Measurements from ENCODE around the gene KCTD3. TPM values are rescaled to one million over a fixed set of nuclear protein-coding genes. Genes with fewer than 3 reads are reported as not detected.

KCTD3 gene
- total RNA-seq, 1 donor from 2014 or later = 35.2 TPM

- ATAC-seq (peak; percentile 58), DNase-seq (ENCODE audit: low spot score) (no peak)
Measured at GRCh38 chr1:215650446-215651149, 83.5 kb downstream of the KCTD3 start.

DNA sequence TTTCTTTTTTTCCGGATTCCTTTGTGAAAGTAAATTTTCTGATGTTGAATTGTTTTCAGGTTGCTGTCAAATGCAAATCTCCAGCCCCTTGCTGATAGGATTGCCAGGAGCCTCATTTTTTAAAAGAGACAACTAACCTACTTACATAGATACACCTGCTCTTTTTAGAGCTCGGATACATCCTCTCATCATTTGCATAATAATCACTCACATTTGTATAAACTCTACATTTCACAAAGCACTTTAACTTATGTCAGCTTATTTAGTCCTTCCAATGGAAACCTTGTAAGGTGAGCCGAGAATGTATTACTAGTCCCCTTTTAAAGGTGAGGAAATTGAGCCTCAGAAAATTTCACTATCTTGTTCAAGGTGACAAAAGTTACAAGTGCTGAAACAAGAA, 84.8 kb downstream of the KCTD3 start:
- no peak for DNase-seq (ENCODE audit: low spot score)
- no peak for ATAC-seq

DNA sequence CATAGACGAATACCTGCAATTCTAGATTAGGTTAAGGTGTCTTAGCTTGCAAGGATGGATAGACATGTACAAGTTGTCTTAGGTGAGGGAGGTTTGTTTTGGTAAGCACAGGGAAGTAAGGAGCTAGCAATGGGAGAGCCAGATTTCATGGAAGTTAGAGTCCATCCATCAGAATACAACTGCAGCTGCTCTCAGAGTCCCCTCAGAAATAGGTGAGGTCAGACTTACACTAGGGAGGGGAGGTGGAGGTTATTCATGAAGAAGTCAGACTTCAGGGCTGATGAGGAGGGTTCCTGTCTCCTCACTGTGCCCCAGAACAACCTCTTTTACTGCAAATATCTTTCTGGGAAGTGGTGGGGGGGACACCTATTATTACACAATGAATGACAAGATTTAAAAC, 85.3 kb downstream of the KCTD3 start:
- no peak for DNase-seq (ENCODE audit: low spot score)

GRCh38 chr1:215657047-215657446, 89.9 kb downstream of the KCTD3 start:
- no peak for ATAC-seq
- no peak for DNase-seq (ENCODE audit: low spot score)

More for the DNA sequence above, 85.3 kb downstream of the KCTD3 start:
- no peak for ATAC-seq

DNA sequence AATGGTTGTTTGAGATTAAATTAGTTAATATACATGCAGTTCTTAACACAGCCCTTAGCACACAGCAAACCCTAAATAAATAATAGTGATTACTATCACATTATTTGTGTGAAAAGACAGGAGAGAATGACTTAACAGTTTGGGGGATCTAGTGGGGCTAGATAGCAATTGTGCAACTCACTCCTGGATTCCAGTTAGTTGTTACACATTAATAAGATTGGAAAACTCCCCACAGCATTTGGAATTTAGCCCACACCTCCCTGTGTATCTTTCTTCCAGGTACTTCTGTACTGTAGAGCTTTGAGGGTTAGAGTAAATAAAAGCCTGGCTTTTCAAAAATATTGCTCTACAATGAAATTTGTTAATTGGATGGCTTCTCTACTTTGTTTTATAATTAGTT, 93.2 kb downstream of the KCTD3 start:
- DNase-seq (ENCODE audit: low spot score) = peak; percentile 62
- peak; percentile 83 for ATAC-seq

- DNase-seq (ENCODE audit: low spot score) (no peak), ATAC-seq (peak; percentile 75)
Measured at GRCh38 chr1:215661033-215661432, 93.9 kb downstream of the KCTD3 start.

DNA sequence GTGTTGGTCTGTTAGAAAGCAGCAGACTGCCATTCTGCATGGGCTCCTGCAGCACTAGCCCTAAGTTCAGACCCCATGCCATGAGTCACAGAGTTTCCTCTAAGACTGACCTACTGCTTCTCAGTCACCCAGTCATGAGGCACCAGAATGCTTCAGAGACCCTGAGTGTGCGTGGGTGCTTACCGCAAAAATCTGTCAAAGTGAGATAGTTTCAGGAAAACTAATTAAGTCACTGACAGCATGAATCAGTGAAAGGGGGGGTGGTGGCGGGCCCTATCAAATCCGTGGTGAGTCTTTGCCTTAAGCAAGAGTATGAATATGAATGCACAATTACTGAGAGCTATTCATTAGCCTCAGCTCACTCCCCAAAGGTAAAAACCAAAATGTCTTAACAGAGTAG, 98.1 kb downstream of the KCTD3 start:
- DNase-seq (ENCODE audit: low spot score) = no peak
- ATAC-seq = no peak

DNA sequence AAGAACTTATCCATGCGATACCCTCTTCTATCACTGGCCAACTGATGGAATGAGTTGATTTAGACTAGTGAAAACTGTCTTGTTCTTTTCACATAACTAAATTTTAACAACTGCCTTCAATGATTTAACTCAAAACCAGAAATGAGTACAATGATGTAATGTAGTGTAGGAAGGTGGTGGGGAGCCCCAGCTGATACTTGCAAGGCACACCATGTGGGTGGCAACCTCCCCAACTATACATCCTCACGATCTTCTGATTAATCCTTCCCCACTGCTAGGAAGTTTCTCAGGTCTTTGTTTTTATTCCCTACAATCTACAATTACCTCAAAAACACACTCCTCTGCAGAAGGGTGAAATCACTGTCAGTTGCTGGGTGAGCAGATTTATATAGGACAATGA, 100.7 kb downstream of the KCTD3 start:
- no peak for DNase-seq (ENCODE audit: low spot score)
- ATAC-seq = no peak

GRCh38 chr1:215669806-215670491, 102.8 kb downstream of the KCTD3 start:
- DNase-seq (ENCODE audit: low spot score) (no peak), ATAC-seq (no peak)

All from left lobe of liver (tissue), 2 donors.